ENCODE results near the gene OR6X1.
"Not testable (repeated sequence)": the region's sequence is repeated elsewhere in the genome, so short reads cannot be mapped to it uniquely, and the experiment has no call there.

The OR6X1 gene

DNA sequence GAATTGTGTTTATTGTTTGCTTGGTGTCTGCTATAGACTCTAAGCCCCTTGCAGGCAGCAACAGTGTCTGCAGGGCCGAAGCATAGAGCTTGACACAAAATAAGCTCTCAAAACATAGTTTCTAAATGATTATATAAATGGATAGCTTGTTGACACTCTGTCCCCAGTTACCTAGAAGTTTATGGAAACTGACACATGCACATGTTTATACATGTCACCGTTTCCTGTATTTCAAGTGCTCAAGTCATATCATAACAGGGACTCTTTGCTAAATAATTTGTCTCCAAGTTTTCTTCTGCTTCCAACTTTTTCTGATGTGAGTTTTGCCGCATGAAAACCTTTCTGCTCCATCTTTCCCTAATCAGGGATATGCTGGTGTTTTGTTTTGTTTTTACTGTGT is 3.7 kb upstream of the OR6X1 start:
- TF ChIP-seq, protein P1, sequence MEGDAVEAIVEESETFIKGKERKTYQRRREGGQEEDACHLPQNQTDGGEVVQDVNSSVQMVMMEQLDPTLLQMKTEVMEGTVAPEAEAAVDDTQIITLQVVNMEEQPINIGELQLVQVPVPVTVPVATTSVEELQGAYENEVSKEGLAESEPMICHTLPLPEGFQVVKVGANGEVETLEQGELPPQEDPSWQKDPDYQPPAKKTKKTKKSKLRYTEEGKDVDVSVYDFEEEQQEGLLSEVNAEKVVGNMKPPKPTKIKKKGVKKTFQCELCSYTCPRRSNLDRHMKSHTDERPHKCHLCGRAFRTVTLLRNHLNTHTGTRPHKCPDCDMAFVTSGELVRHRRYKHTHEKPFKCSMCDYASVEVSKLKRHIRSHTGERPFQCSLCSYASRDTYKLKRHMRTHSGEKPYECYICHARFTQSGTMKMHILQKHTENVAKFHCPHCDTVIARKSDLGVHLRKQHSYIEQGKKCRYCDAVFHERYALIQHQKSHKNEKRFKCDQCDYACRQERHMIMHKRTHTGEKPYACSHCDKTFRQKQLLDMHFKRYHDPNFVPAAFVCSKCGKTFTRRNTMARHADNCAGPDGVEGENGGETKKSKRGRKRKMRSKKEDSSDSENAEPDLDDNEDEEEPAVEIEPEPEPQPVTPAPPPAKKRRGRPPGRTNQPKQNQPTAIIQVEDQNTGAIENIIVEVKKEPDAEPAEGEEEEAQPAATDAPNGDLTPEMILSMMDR (conservative IDR thresholded peaks at IDR 0.05; ENCODE audit: low read depth, low read length), result no peak
- DNase-seq (ENCODE audit: low read depth), result no peak
- no peak overlapping the region for H3K4me3 ChIP-seq (ENCODE audit: low read depth, low read length)

- DNase-seq (ENCODE audit: low read depth), result no peak
- TF ChIP-seq, protein P1 (conservative IDR thresholded peaks at IDR 0.05; ENCODE audit: low read depth, low read length), result no peak
- H3K4me3 ChIP-seq (ENCODE audit: low read depth, low read length), result no peak overlapping the region
These were observed 1.5 kb upstream of the OR6X1 start for GRCh38 chr11:123755813-123756212.

- TF ChIP-seq, protein P1 (conservative IDR thresholded peaks at IDR 0.05; ENCODE audit: low read depth, low read length), result no peak
- H3K4me3 ChIP-seq (ENCODE audit: low read depth, low read length), result no peak overlapping the region
These were observed 1.0 kb upstream of the OR6X1 start for GRCh38 chr11:123755344-123755743.

GRCh38 chr11:123753110-123753509 is 1.2 kb downstream of the OR6X1 start:
- no peak overlapping the region for H3K4me3 ChIP-seq (ENCODE audit: low read depth, low read length)
- TF ChIP-seq, protein P1 (conservative IDR thresholded peaks at IDR 0.05; ENCODE audit: low read depth, low read length), result no peak
- no peak for DNase-seq (ENCODE audit: low read depth)

More at GRCh38 chr11:123755344-123755743, 1.0 kb upstream of the OR6X1 start:
- DNase-seq (ENCODE audit: low read depth), result no peak

GRCh38 chr11:123751781-123752180 is 2.5 kb downstream of the OR6X1 start:
- TF ChIP-seq, protein P1 (conservative IDR thresholded peaks at IDR 0.05; ENCODE audit: low read depth, low read length), result no peak
- DNase-seq (ENCODE audit: low read depth), result no peak
- no peak overlapping the region for H3K4me3 ChIP-seq (ENCODE audit: low read depth, low read length)

DNA sequence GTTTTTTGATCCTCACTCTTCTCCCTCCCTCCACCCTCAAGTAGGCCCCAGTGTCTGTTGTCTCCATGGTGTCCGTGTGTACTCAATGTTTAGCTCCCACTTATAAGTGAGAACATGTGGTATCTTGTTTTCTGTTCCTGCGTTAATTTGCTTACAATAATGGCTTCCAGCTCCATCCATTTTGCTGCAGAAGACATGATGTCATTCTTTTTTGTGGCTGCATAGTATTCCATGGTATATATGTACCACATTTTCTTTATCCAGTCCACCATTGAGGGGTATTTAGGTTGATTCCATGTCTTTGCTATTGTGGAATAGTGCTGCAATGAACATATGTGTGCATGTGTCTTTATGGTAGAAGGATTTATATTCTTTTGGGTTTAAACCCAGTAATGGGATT is 6.0 kb downstream of the OR6X1 start:
- not testable (repeated sequence) for H3K4me3 ChIP-seq (ENCODE audit: low read depth, low read length); DNase-seq (ENCODE audit: low read depth)

- TF ChIP-seq, protein P1 (conservative IDR thresholded peaks at IDR 0.05; ENCODE audit: low read depth, low read length), result no peak
- H3K4me3 ChIP-seq (ENCODE audit: low read depth, low read length), result no peak overlapping the region
- no peak for DNase-seq (ENCODE audit: low read depth)
These were observed 8.4 kb downstream of the OR6X1 start for GRCh38 chr11:123745764-123746451.

Measured in choroid plexus epithelial cell (primary cell).